Ectodermal cell (in vitro differentiated cells): ENCODE data around the gene APBA2.

Experiments
- H3K27ac ChIP-seq: 2 replicates; pipeline ENCODE4 v1.7.0; 2013; ENCODE audit warnings: mild to moderate bottlenecking, low read depth, low read length; ENCODE audit not compliant: insufficient read depth, poor library complexity, severe bottlenecking
- H3K27me3 ChIP-seq: 2 replicates; pipeline ENCODE4 v1.7.0; 2013; ENCODE audit warnings: mild to moderate bottlenecking, low read length; ENCODE audit not compliant: insufficient read depth, control insufficient read depth, poor library complexity, severe bottlenecking
- H3K36me3 ChIP-seq: one replicate; pipeline ENCODE4 v1.7.0; 2013; ENCODE audit warnings: low read length; ENCODE audit not compliant: control insufficient read depth, insufficient read depth
- H3K4me1 ChIP-seq: one replicate; pipeline ENCODE4 v1.7.0; 2013; ENCODE audit warnings: low read length; ENCODE audit not compliant: control insufficient read depth, insufficient read depth
- H3K4me3 ChIP-seq: 2 replicates; pipeline ENCODE4 v1.7.0; 2013; ENCODE audit warnings: low read depth, low read length, control low read depth; ENCODE audit not compliant: insufficient read depth
- H3K9me3 ChIP-seq: 2 replicates; pipeline ENCODE4 v1.7.0; 2013; ENCODE audit warnings: mild to moderate bottlenecking, low read length, moderate library complexity; ENCODE audit not compliant: control insufficient read depth
- WGBS, 2 experiments: methylation state at CpG; one replicate each; pipeline ENCODE4 v1.1.7; 2013; ENCODE audit warnings: missing lambda C conversion rate in 2 of 2; 5-methylcytosine and 5-hydroxymethylcytosine counted together

Gene APBA2

GRCh38 chr15:28894631-28895030 lies 8.9 kb downstream of the APBA2 start:
- no peak overlapping the region for H3K4me3 ChIP-seq
- H3K36me3 ChIP-seq: no peaks in the 10 kb centered on the region
- no peak overlapping the region for H3K27ac ChIP-seq
- no peaks in the 10 kb centered on the region for H3K9me3 ChIP-seq
- H3K4me1 ChIP-seq: no peaks in the 10 kb centered on the region
- WGBS, 2 experiments: 89 to 90% methylated on average over 13 of the region's 13 CpGs
- no peaks in the 10 kb centered on the region for H3K27me3 ChIP-seq

GRCh38 chr15:28895146-28895545 lies 9.4 kb downstream of the APBA2 start:
- Histone ChIP-seq H3K4me1 (no peaks in the 10 kb centered on the region), H3K36me3 (no peaks in the 10 kb centered on the region), H3K9me3 (no peaks in the 10 kb centered on the region), H3K27me3 (no peaks in the 10 kb centered on the region), H3K27ac (no peak overlapping the region), H3K4me3 (no peak overlapping the region)
- WGBS, 2 experiments: 91 to 93% methylated on average over 13 of the region's 13 CpGs

GRCh38 chr15:28895566-28895965 lies 9.8 kb downstream of the APBA2 start:
- H3K27ac ChIP-seq: no peak overlapping the region
- 93 to 96% methylated on average over 6 of the region's 6 CpGs for WGBS, 2 experiments
- no peaks in the 10 kb centered on the region for H3K9me3 ChIP-seq
- no peaks in the 10 kb centered on the region for H3K4me1 ChIP-seq
- H3K4me3 ChIP-seq: no peak overlapping the region
- H3K27me3 ChIP-seq: no peaks in the 10 kb centered on the region
- H3K36me3 ChIP-seq: no peaks in the 10 kb centered on the region

GRCh38 chr15:28896951-28897350 lies 11.2 kb downstream of the APBA2 start:
- Histone ChIP-seq H3K27ac (no peak overlapping the region), H3K4me3 (no peak overlapping the region), H3K4me1 (no peaks in the 10 kb centered on the region), H3K27me3 (no peaks in the 10 kb centered on the region), H3K9me3 (no peaks in the 10 kb centered on the region), H3K36me3 (no peaks in the 10 kb centered on the region)
- WGBS, 2 experiments: 90 to 95% methylated on average over 4 of the region's 4 CpGs

- Histone ChIP-seq H3K4me1 (no peaks in the 10 kb centered on the region), H3K27me3 (no peaks in the 10 kb centered on the region), H3K9me3 (no peaks in the 10 kb centered on the region), H3K4me3 (no peak overlapping the region), H3K27ac (no peak overlapping the region), H3K36me3 (no peaks in the 10 kb centered on the region)
- WGBS, 2 experiments: 94 to 96% methylated on average over 13 of the region's 13 CpGs
Measured at GRCh38 chr15:28897861-28898585, 12.2 kb downstream of the APBA2 start.

- Histone ChIP-seq H3K9me3 (no peaks in the 10 kb centered on the region), H3K27ac (no peak overlapping the region), H3K4me3 (no peak overlapping the region), H3K27me3 (no peaks in the 10 kb centered on the region), H3K4me1 (no peaks in the 10 kb centered on the region), H3K36me3 (no peaks in the 10 kb centered on the region)
- WGBS, 2 experiments: 95 to 96% methylated on average over 24 of the region's 24 CpGs
Measured at GRCh38 chr15:28899061-28899738, 13.4 kb downstream of the APBA2 start.

- H3K4me3 ChIP-seq: no peak overlapping the region
- H3K27ac ChIP-seq: no peak overlapping the region
- H3K4me1 ChIP-seq: peaks cover 4% of the 10 kb centered on the region
- no peaks in the 10 kb centered on the region for H3K36me3 ChIP-seq
- H3K27me3 ChIP-seq: no peaks in the 10 kb centered on the region
- WGBS, 2 experiments: 92 to 94% methylated on average over 18 of the region's 18 CpGs
- no peaks in the 10 kb centered on the region for H3K9me3 ChIP-seq
Measured at GRCh38 chr15:28900041-28900891, 14.5 kb downstream of the APBA2 start.

- WGBS, 2 experiments: 95 to 96% methylated on average over 13 of the region's 13 CpGs
- H3K36me3 ChIP-seq: no peaks in the 10 kb centered on the region
- H3K4me3 ChIP-seq: no peak overlapping the region
- no peak overlapping the region for H3K27ac ChIP-seq
- H3K4me1 ChIP-seq: peaks cover 4% of the 10 kb centered on the region
- H3K27me3 ChIP-seq: no peaks in the 10 kb centered on the region
- H3K9me3 ChIP-seq: no peaks in the 10 kb centered on the region
Measured at GRCh38 chr15:28900892-28901586, 15.3 kb downstream of the APBA2 start.

- no peaks in the 10 kb centered on the region for H3K9me3 ChIP-seq
- H3K27ac ChIP-seq: no peak overlapping the region
- H3K27me3 ChIP-seq: no peaks in the 10 kb centered on the region
- H3K4me1 ChIP-seq: peaks cover 4% of the 10 kb centered on the region
- 92% methylated on average over 7 of the region's 7 CpGs for WGBS, 2 experiments
- H3K36me3 ChIP-seq: no peaks in the 10 kb centered on the region
- no peak overlapping the region for H3K4me3 ChIP-seq
Measured at GRCh38 chr15:28901587-28901980, 15.8 kb downstream of the APBA2 start.
